SK-N-SH treated with all-trans-retinoic acid at 6 μM for 48 hours (cell line): ENCODE results near the gene MRLN.

Source experiments
- ATAC-seq: fragments of 200-7000 bp; cut with Tn5 transposase; 3 replicates; pipeline ENCODE4 v1.9.1; 2020; ENCODE audit warnings: mild to moderate bottlenecking, moderate library complexity
- ARNTL ChIP-seq: fragments of 450-650 bp; formaldehyde crosslinking; IDR thresholded peaks from 2 replicates; pipeline ENCODE4 v1.5.0; 2020; ENCODE audit warnings: low read depth, mild to moderate bottlenecking, moderate library complexity, borderline replicate concordance
- BACH2 ChIP-seq: fragments of 250-450 bp; sonication (Bioruptor Pico); IDR thresholded peaks from 2 replicates; pipeline ENCODE4 v1.9.0; 2021; ENCODE audit warnings: mild to moderate bottlenecking, borderline replicate concordance
- CSDC2 ChIP-seq: fragments of 250-450 bp; sonication (Bioruptor Pico); IDR thresholded peaks from 2 replicates; pipeline ENCODE4 v1.5.0; 2020; ENCODE audit warnings: mild to moderate bottlenecking, moderate library complexity
- ESRRG ChIP-seq: fragments of 250-450 bp; sonication (Bioruptor Pico); IDR thresholded peaks from 2 replicates; pipeline ENCODE4 v1.6.1; 2021; ENCODE audit warnings: mild to moderate bottlenecking
- GLIS3 ChIP-seq: fragments of 250-450 bp; sonication (Bioruptor Pico); IDR thresholded peaks from 2 replicates; pipeline ENCODE4 v1.5.0; 2020; ENCODE audit warnings: mild to moderate bottlenecking, moderate library complexity
- ISL1 ChIP-seq: fragments of 250-450 bp; sonication (Bioruptor Pico); IDR thresholded peaks from 2 replicates; pipeline ENCODE4 v2.1.2; 2022; ENCODE audit warnings: mild to moderate bottlenecking, moderate library complexity
- OSR1 ChIP-seq: fragments of 250-450 bp; sonication (Bioruptor Pico); IDR thresholded peaks from 2 replicates; pipeline ENCODE4 v1.8.0; 2022; ENCODE audit warnings: moderate library complexity, mild to moderate bottlenecking, inconsistent platforms
- PPARA ChIP-seq: fragments of 250-450 bp; sonication (Bioruptor Pico); IDR thresholded peaks from 2 replicates; pipeline ENCODE4 v1.5.0; 2020; ENCODE audit warnings: mild to moderate bottlenecking, borderline replicate concordance
- RARB ChIP-seq: fragments of 250-450 bp; sonication (Bioruptor Pico); IDR thresholded peaks from 2 replicates; pipeline ENCODE4 v1.8.0; 2021; ENCODE audit warnings: mild to moderate bottlenecking, moderate library complexity
- SNAI2 ChIP-seq: fragments of 250-450 bp; sonication (Bioruptor Pico); IDR thresholded peaks from 2 replicates; pipeline ENCODE4 v1.5.0; 2020; ENCODE audit warnings: mild to moderate bottlenecking, moderate library complexity
- TCF4 ChIP-seq: fragments of 250-450 bp; sonication (Bioruptor Pico); IDR thresholded peaks from 2 replicates; pipeline ENCODE4 v1.8.0; 2021; ENCODE audit warnings: mild to moderate bottlenecking, moderate library complexity, borderline replicate concordance
- TOX ChIP-seq: fragments of 250-450 bp; sonication (Bioruptor Pico); IDR thresholded peaks from 2 replicates; pipeline ENCODE4 v1.8.0; 2021; ENCODE audit warnings: mild to moderate bottlenecking, moderate library complexity, borderline replicate concordance
- ZC3H10 ChIP-seq: fragments of 250-450 bp; sonication (Bioruptor Pico); IDR thresholded peaks from 2 replicates; pipeline ENCODE4 v1.5.1; 2021; ENCODE audit warnings: mild to moderate bottlenecking, moderate library complexity
- ZFP3 ChIP-seq: fragments of 250-450 bp; sonication (Bioruptor Pico); IDR thresholded peaks from 2 replicates; pipeline ENCODE4 v1.5.0; 2020; ENCODE audit warnings: mild to moderate bottlenecking, moderate library complexity
- ZFP30 ChIP-seq: fragments of 450-650 bp; formaldehyde crosslinking; IDR thresholded peaks from 2 replicates; pipeline ENCODE4 v1.5.0; 2022; ENCODE audit warnings: mild to moderate bottlenecking, moderate library complexity
- ZNF565 ChIP-seq: fragments of 450-650 bp; formaldehyde crosslinking; conservative IDR thresholded peaks from 2 replicates; pipeline ENCODE4 v1.5.0; 2020; ENCODE audit warnings: low read depth, mild to moderate bottlenecking, moderate library complexity
- ZNF70 ChIP-seq: fragments of 450-650 bp; formaldehyde crosslinking; IDR thresholded peaks from 2 replicates; pipeline ENCODE4 v1.5.0; 2020; ENCODE audit warnings: mild to moderate bottlenecking, moderate library complexity
- ZNF8 ChIP-seq: fragments of 450-650 bp; formaldehyde crosslinking; IDR thresholded peaks from 2 replicates; pipeline ENCODE4 v1.5.0; 2020; ENCODE audit warnings: mild to moderate bottlenecking, moderate library complexity
- TF ChIP-seq, protein P1 (sequence below): fragments of 250-450 bp; sonication (Bioruptor Pico); IDR thresholded peaks from 2 replicates; pipeline ENCODE4 v1.5.0; 2020; ENCODE audit warnings: mild to moderate bottlenecking, moderate library complexity
- TF ChIP-seq, protein P2 (sequence below): fragments of 250-450 bp; sonication (Bioruptor Pico); IDR thresholded peaks from 2 replicates; pipeline ENCODE4 v1.8.0; 2020; ENCODE audit warnings: mild to moderate bottlenecking, moderate library complexity, borderline replicate concordance
- TF ChIP-seq, protein P3 (sequence below): fragments of 250-450 bp; sonication (Bioruptor Pico); IDR thresholded peaks from 2 replicates; pipeline ENCODE4 v1.5.1; 2021; ENCODE audit warnings: mild to moderate bottlenecking, moderate library complexity
- TF ChIP-seq, protein P4 (sequence below): fragments of 250-450 bp; sonication (Bioruptor Pico); IDR thresholded peaks from 2 replicates; pipeline ENCODE4 v1.5.1; 2020; ENCODE audit warnings: low read depth, mild to moderate bottlenecking, moderate library complexity
- TF ChIP-seq, protein P5 (sequence below): fragments of 250-450 bp; sonication (Bioruptor Pico); IDR thresholded peaks from 2 replicates; pipeline ENCODE4 v1.8.0; 2021; ENCODE audit warnings: low read depth, mild to moderate bottlenecking, moderate library complexity, borderline replicate concordance

Gene MRLN

DNA sequence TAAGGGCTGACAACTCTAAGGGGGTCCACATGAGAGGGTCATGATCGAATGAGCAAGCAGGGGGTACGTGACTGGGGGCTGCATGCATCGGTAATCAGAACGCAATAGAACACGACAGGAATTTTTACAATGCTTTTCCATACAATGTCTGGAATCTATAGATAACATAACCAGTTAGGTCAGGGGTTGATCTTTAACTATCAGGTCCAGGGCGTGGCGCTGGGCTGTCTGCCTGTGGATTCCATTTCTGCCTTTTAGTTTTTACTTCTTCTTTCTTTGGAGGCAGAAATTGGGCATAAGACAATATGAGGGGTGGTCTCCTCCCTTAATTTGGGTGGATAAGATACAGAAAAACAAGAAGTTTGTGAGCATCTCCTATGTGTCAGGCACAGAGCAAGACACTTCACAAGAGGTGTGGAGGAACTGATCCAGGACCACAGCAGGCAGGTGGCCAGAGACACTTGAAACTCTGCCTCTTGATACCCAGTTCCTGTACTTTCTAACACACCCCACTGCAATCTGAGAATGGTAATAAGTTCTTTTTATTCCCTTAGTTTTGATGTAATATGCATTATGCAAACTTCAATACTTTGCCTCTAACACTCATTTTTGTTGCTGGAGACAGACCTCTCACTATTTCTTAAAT lies 18.0 kb upstream of the MRLN start:
- TF ChIP-seq BACH2 (CRISPR knock-in tag): no peak
- TF ChIP-seq, protein P1, sequence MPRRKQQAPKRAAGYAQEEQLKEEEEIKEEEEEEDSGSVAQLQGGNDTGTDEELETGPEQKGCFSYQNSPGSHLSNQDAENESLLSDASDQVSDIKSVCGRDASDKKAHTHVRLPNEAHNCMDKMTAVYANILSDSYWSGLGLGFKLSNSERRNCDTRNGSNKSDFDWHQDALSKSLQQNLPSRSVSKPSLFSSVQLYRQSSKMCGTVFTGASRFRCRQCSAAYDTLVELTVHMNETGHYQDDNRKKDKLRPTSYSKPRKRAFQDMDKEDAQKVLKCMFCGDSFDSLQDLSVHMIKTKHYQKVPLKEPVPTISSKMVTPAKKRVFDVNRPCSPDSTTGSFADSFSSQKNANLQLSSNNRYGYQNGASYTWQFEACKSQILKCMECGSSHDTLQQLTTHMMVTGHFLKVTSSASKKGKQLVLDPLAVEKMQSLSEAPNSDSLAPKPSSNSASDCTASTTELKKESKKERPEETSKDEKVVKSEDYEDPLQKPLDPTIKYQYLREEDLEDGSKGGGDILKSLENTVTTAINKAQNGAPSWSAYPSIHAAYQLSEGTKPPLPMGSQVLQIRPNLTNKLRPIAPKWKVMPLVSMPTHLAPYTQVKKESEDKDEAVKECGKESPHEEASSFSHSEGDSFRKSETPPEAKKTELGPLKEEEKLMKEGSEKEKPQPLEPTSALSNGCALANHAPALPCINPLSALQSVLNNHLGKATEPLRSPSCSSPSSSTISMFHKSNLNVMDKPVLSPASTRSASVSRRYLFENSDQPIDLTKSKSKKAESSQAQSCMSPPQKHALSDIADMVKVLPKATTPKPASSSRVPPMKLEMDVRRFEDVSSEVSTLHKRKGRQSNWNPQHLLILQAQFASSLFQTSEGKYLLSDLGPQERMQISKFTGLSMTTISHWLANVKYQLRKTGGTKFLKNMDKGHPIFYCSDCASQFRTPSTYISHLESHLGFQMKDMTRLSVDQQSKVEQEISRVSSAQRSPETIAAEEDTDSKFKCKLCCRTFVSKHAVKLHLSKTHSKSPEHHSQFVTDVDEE (CRISPR knock-in tag): no peak
- TF ChIP-seq ZNF8 (CRISPR knock-in tag): no peak
- TF ChIP-seq, protein P2, sequence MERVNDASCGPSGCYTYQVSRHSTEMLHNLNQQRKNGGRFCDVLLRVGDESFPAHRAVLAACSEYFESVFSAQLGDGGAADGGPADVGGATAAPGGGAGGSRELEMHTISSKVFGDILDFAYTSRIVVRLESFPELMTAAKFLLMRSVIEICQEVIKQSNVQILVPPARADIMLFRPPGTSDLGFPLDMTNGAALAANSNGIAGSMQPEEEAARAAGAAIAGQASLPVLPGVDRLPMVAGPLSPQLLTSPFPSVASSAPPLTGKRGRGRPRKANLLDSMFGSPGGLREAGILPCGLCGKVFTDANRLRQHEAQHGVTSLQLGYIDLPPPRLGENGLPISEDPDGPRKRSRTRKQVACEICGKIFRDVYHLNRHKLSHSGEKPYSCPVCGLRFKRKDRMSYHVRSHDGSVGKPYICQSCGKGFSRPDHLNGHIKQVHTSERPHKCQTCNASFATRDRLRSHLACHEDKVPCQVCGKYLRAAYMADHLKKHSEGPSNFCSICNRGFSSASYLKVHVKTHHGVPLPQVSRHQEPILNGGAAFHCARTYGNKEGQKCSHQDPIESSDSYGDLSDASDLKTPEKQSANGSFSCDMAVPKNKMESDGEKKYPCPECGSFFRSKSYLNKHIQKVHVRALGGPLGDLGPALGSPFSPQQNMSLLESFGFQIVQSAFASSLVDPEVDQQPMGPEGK: no peak
- TF ChIP-seq, protein P3, sequence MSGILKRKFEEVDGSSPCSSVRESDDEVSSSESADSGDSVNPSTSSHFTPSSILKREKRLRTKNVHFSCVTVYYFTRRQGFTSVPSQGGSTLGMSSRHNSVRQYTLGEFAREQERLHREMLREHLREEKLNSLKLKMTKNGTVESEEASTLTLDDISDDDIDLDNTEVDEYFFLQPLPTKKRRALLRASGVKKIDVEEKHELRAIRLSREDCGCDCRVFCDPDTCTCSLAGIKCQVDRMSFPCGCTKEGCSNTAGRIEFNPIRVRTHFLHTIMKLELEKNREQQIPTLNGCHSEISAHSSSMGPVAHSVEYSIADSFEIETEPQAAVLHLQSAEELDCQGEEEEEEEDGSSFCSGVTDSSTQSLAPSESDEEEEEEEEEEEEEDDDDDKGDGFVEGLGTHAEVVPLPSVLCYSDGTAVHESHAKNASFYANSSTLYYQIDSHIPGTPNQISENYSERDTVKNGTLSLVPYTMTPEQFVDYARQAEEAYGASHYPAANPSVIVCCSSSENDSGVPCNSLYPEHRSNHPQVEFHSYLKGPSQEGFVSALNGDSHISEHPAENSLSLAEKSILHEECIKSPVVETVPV (CRISPR knock-in tag): no peak
- TF ChIP-seq ZFP3 (CRISPR knock-in tag): no peak
- TF ChIP-seq TCF4: no peak
- TF ChIP-seq GLIS3 (CRISPR knock-in tag): no peak
- TF ChIP-seq ESRRG (CRISPR knock-in tag): no peak
- TF ChIP-seq ARNTL (CRISPR knock-in tag): no peak
- TF ChIP-seq, protein P4, sequence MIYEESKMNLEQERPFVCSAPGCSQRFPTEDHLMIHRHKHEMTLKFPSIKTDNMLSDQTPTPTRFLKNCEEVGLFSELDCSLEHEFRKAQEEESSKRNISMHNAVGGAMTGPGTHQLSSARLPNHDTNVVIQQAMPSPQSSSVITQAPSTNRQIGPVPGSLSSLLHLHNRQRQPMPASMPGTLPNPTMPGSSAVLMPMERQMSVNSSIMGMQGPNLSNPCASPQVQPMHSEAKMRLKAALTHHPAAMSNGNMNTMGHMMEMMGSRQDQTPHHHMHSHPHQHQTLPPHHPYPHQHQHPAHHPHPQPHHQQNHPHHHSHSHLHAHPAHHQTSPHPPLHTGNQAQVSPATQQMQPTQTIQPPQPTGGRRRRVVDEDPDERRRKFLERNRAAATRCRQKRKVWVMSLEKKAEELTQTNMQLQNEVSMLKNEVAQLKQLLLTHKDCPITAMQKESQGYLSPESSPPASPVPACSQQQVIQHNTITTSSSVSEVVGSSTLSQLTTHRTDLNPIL (CRISPR knock-in tag): no peak
- TF ChIP-seq ZFP30 (CRISPR knock-in tag): no peak
- no peak for TF ChIP-seq TOX (CRISPR knock-in tag)
- TF ChIP-seq ZNF70: no peak
- TF ChIP-seq CSDC2 (CRISPR knock-in tag): no peak
- TF ChIP-seq ZNF565 (CRISPR knock-in tag): no peak
- no peak for TF ChIP-seq OSR1 (CRISPR knock-in tag)
- TF ChIP-seq RARB (CRISPR knock-in tag): no peak
- TF ChIP-seq, protein P5, sequence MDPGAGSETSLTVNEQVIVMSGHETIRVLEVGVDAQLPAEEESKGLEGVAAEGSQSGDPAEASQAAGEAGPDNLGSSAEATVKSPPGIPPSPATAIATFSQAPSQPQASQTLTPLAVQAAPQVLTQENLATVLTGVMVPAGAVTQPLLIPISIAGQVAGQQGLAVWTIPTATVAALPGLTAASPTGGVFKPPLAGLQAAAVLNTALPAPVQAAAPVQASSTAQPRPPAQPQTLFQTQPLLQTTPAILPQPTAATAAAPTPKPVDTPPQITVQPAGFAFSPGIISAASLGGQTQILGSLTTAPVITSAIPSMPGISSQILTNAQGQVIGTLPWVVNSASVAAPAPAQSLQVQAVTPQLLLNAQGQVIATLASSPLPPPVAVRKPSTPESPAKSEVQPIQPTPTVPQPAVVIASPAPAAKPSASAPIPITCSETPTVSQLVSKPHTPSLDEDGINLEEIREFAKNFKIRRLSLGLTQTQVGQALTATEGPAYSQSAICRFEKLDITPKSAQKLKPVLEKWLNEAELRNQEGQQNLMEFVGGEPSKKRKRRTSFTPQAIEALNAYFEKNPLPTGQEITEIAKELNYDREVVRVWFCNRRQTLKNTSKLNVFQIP (CRISPR knock-in tag): no peak
- no peak for TF ChIP-seq ISL1
- no peak for ATAC-seq

DNA sequence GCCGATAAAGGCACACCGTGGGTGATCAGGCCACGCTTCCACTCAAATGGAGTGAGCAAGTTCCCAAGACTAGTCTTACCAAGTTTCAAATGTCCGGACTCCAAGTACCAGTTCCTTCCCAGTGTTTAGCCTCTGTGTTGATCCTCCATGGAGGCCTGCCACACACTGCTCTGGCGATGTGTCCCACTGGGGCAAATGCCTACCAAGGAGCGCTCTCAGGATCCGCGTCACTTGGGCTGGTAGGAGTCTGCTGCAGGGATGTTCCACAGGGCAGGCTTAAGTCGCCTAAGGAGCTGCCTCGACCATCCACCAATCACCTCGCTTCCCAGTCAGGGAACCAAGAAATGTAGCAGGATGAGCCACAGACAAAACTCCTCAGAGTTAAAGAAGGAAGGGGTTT lies 17.4 kb upstream of the MRLN start:
- ATAC-seq: no peak
- TF ChIP-seq, protein P1 (CRISPR knock-in tag): no peak
- TF ChIP-seq PPARA (CRISPR knock-in tag) (no peak), ZNF70 (no peak), ARNTL (CRISPR knock-in tag) (no peak), OSR1 (CRISPR knock-in tag) (no peak), RARB (CRISPR knock-in tag) (no peak), ZNF565 (CRISPR knock-in tag) (no peak), ZC3H10 (CRISPR knock-in tag) (no peak), ISL1 (no peak), ESRRG (CRISPR knock-in tag) (no peak), SNAI2 (no peak), ZFP30 (CRISPR knock-in tag) (no peak)
- TF ChIP-seq, protein P4 (CRISPR knock-in tag): no peak
- TF ChIP-seq, protein P5 (CRISPR knock-in tag): no peak
